ENCODE results near the gene USP20. TPM values are rescaled to one million over a fixed set of nuclear protein-coding genes. Genes with fewer than 3 reads are reported as not detected.
"Not testable (repeated sequence)": the region's sequence is repeated elsewhere in the genome, so short reads cannot be mapped to it uniquely, and the experiment has no call there.

USP20 gene
- total RNA-seq, 2 donors from 2014 or later, result 24.4 to 25.8 TPM

- H3K4me3 Mint-ChIP-seq, result no peak overlapping the region
- peaks cover 7% of the 10 kb centered on the region for H3K4me1 Mint-ChIP-seq
- WGBS, 2 experiments (ENCODE audit: insufficient coverage in 1 of 2, insufficient read length in 1 of 2), result 93% methylated on average over 6 to 8 of the region's 8 CpGs
- peaks cover 71% of the 10 kb centered on the region for H3K27me3 Mint-ChIP-seq (ENCODE audit: insufficient read depth)
- DNase-seq, result no peak
- H3K36me3 Mint-ChIP-seq (ENCODE audit: low read depth), result no peaks in the 10 kb centered on the region
- peaks cover 5% of the 10 kb centered on the region for H3K4me1 ChIP-seq (ENCODE audit: control insufficient read depth, insufficient read depth, low read length)
- H3K9me3 Mint-ChIP-seq, result no peaks in the 10 kb centered on the region
- no peak overlapping the region for H3K9ac ChIP-seq (ENCODE audit: extremely low read depth, low read length, poor library complexity, severe bottlenecking)
- H3K27me3 ChIP-seq (ENCODE audit: control insufficient read depth, insufficient read depth, low read length, poor library complexity, severe bottlenecking), result peaks cover 36% of the 10 kb centered on the region
- no peaks in the 10 kb centered on the region for H3K9me3 ChIP-seq (ENCODE audit: control insufficient read depth, low read length)
- no peak overlapping the region for H3K4me3 ChIP-seq (ENCODE audit: low read length)
- H3K27ac Mint-ChIP-seq, result no peak overlapping the region
- H3K36me3 ChIP-seq (ENCODE audit: control insufficient read depth, insufficient read depth, low read length), result no peaks in the 10 kb centered on the region
- TF ChIP-seq, protein P1, sequence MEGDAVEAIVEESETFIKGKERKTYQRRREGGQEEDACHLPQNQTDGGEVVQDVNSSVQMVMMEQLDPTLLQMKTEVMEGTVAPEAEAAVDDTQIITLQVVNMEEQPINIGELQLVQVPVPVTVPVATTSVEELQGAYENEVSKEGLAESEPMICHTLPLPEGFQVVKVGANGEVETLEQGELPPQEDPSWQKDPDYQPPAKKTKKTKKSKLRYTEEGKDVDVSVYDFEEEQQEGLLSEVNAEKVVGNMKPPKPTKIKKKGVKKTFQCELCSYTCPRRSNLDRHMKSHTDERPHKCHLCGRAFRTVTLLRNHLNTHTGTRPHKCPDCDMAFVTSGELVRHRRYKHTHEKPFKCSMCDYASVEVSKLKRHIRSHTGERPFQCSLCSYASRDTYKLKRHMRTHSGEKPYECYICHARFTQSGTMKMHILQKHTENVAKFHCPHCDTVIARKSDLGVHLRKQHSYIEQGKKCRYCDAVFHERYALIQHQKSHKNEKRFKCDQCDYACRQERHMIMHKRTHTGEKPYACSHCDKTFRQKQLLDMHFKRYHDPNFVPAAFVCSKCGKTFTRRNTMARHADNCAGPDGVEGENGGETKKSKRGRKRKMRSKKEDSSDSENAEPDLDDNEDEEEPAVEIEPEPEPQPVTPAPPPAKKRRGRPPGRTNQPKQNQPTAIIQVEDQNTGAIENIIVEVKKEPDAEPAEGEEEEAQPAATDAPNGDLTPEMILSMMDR (conservative IDR thresholded peaks at IDR 0.05), result no peak
- H3K27ac ChIP-seq (ENCODE audit: low read depth, low read length), result no peak overlapping the region
Measured at GRCh38 chr9:129794549-129794948, 40.7 kb upstream of the USP20 start.

DNA sequence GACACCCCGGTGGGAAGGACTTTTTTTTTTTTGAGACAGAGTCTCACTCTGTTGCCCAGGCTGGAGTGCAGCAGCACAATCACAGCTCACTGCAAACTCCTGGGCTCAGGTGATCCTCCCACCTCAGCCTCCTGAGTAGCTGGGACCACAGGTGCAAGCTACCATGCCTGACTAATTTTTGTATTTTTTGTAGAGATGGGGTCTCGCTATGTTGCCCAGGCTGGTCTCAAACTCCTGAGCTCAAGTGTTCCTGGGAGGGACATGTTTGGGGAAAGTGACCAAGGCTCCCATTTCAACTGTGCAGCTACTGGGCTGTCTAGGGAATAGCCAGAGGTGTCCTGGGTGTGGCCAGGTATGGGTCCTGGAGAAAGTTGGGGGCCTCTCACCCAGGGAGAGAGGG, 39.2 kb upstream of the USP20 start:
- not testable (repeated sequence) for H3K36me3 ChIP-seq (ENCODE audit: control insufficient read depth, insufficient read depth, low read length); H3K9me3 Mint-ChIP-seq; H3K4me1 Mint-ChIP-seq; H3K9me3 ChIP-seq (ENCODE audit: control insufficient read depth, low read length); H3K4me1 ChIP-seq (ENCODE audit: control insufficient read depth, insufficient read depth, low read length); DNase-seq; H3K27ac Mint-ChIP-seq; H3K27ac ChIP-seq (ENCODE audit: low read depth, low read length); H3K36me3 Mint-ChIP-seq (ENCODE audit: low read depth); H3K4me3 ChIP-seq (ENCODE audit: low read length); H3K4me3 Mint-ChIP-seq; H3K9ac ChIP-seq (ENCODE audit: extremely low read depth, low read length, poor library complexity, severe bottlenecking)
- peaks cover 80% of the 10 kb centered on the region for H3K27me3 Mint-ChIP-seq (ENCODE audit: insufficient read depth)
- WGBS, 2 experiments (ENCODE audit: insufficient coverage in 1 of 2, insufficient read length in 1 of 2), result 75 to 92% methylated on average over 2 of the region's 2 CpGs
- H3K27me3 ChIP-seq (ENCODE audit: control insufficient read depth, insufficient read depth, low read length, poor library complexity, severe bottlenecking), result peaks cover 41% of the 10 kb centered on the region

GRCh38 chr9:129798973-129799372, 36.3 kb upstream of the USP20 start:
- Histone ChIP-seq H3K27me3 (ENCODE audit: control insufficient read depth, insufficient read depth, low read length, poor library complexity, severe bottlenecking) (peaks cover 32% of the 10 kb centered on the region), H3K9me3 (ENCODE audit: control insufficient read depth, low read length) (no peaks in the 10 kb centered on the region), H3K4me1 (ENCODE audit: control insufficient read depth, insufficient read depth, low read length) (peaks cover 6% of the 10 kb centered on the region), H3K4me3 (ENCODE audit: low read length) (peak overlapping the region; percentile 17), H3K36me3 (ENCODE audit: control insufficient read depth, insufficient read depth, low read length) (no peaks in the 10 kb centered on the region), H3K9ac (ENCODE audit: extremely low read depth, low read length, poor library complexity, severe bottlenecking) (no peak overlapping the region), H3K27ac (ENCODE audit: low read depth, low read length) (no peak overlapping the region)
- Mint-ChIP-seq H3K4me1 (peaks cover 13% of the 10 kb centered on the region), H3K4me3 (no peak overlapping the region), H3K27ac (no peak overlapping the region), H3K27me3 (ENCODE audit: insufficient read depth) (peaks cover 67% of the 10 kb centered on the region), H3K36me3 (ENCODE audit: low read depth) (no peaks in the 10 kb centered on the region), H3K9me3 (no peaks in the 10 kb centered on the region)
- WGBS, 2 experiments (ENCODE audit: insufficient coverage in 1 of 2, insufficient read length in 1 of 2), result 50 to 69% methylated on average over 5 to 6 of the region's 6 CpGs
- DNase-seq, result peak; percentile 53
- TF ChIP-seq, protein P1 (conservative IDR thresholded peaks at IDR 0.05), result no peak

DNA sequence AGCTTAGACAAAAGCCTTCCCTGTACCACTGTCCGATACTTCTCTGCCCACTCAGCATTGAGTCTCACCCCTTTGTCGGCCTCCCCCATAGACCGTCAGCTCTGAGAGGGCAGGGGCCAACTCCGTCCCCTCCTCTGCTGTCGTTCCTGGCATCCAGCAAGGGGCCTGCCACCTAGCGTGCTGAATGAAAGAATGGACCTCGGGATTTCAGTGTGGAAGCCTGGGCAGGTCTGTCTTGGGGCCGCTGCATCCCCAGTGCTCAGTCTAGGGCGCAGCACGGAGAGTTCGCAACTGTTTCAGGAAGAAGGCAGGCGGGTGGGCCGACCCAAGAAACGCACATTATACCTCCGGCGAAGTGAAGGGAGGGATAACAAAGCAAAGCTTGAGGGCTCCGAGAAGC, 33.8 kb upstream of the USP20 start:
- H3K27ac ChIP-seq (ENCODE audit: low read depth, low read length), result no peak overlapping the region
- peak overlapping the region; percentile 32 for H3K4me3 Mint-ChIP-seq
- H3K4me1 Mint-ChIP-seq, result peaks cover 15% of the 10 kb centered on the region
- WGBS, 2 experiments (ENCODE audit: insufficient coverage in 1 of 2, insufficient read length in 1 of 2), result 90 to 93% methylated on average over 14 to 17 of the region's 17 CpGs
- TF ChIP-seq, protein P1 (conservative IDR thresholded peaks at IDR 0.05), result no peak
- no peak overlapping the region for H3K4me3 ChIP-seq (ENCODE audit: low read length)
- no peaks in the 10 kb centered on the region for H3K9me3 ChIP-seq (ENCODE audit: control insufficient read depth, low read length)
- no peak overlapping the region for H3K9ac ChIP-seq (ENCODE audit: extremely low read depth, low read length, poor library complexity, severe bottlenecking)
- peaks cover 41% of the 10 kb centered on the region for H3K27me3 Mint-ChIP-seq (ENCODE audit: insufficient read depth)
- no peaks in the 10 kb centered on the region for H3K36me3 ChIP-seq (ENCODE audit: control insufficient read depth, insufficient read depth, low read length)
- H3K4me1 ChIP-seq (ENCODE audit: control insufficient read depth, insufficient read depth, low read length), result peaks cover 6% of the 10 kb centered on the region
- no peaks in the 10 kb centered on the region for H3K9me3 Mint-ChIP-seq
- peak; percentile 56 for DNase-seq
- H3K36me3 Mint-ChIP-seq (ENCODE audit: low read depth), result peaks cover 10% of the 10 kb centered on the region
- no peak overlapping the region for H3K27ac Mint-ChIP-seq
- H3K27me3 ChIP-seq (ENCODE audit: control insufficient read depth, insufficient read depth, low read length, poor library complexity, severe bottlenecking), result peaks cover 8% of the 10 kb centered on the region
